GM19025 (cell line): ENCODE data around the gene CTAGE4.
"Not testable (repeated sequence)": the region's sequence is repeated elsewhere in the genome, so short reads cannot be mapped to it uniquely, and the experiment has no call there.

ENCODE experiments used
- ATAC-seq: cut with Tn5 transposase; IDR thresholded peaks from one replicate; pipeline ENCODE4 v1.9.1; 2021; ENCODE audit warnings: mild to moderate bottlenecking, low read depth, moderate library complexity; ENCODE audit not compliant: unreplicated experiment

The CTAGE4 gene

GRCh38 chr7:144203086-144203485, 19.8 kb downstream of the CTAGE4 start:
- not testable (repeated sequence) for ATAC-seq

GRCh38 chr7:144205306-144205705, 22.0 kb downstream of the CTAGE4 start:
- ATAC-seq: not testable (repeated sequence)

GRCh38 chr7:144217200-144217599, 33.9 kb downstream of the CTAGE4 start:
- ATAC-seq: not testable (repeated sequence)

- ATAC-seq: not testable (repeated sequence)
Measured at GRCh38 chr7:144218581-144218980, 35.3 kb downstream of the CTAGE4 start.

- not testable (repeated sequence) for ATAC-seq
Measured at GRCh38 chr7:144219149-144219548, 35.9 kb downstream of the CTAGE4 start.

GRCh38 chr7:144220531-144220930, 37.3 kb downstream of the CTAGE4 start:
- not testable (repeated sequence) for ATAC-seq

- not testable (repeated sequence) for ATAC-seq
Measured at GRCh38 chr7:144223675-144224074, 40.4 kb downstream of the CTAGE4 start.

- not testable (repeated sequence) for ATAC-seq
Measured at GRCh38 chr7:144226866-144227265, 43.6 kb downstream of the CTAGE4 start.

- not testable (repeated sequence) for ATAC-seq
Measured at GRCh38 chr7:144228810-144229209, 45.5 kb downstream of the CTAGE4 start.

- ATAC-seq: not testable (repeated sequence)
Measured at GRCh38 chr7:144231027-144231426, 47.8 kb downstream of the CTAGE4 start.

GRCh38 chr7:144233039-144233438, 49.8 kb downstream of the CTAGE4 start:
- ATAC-seq: not testable (repeated sequence)
